ENCODE data around the gene PDE4D. TPM values are rescaled to one million over a fixed set of nuclear protein-coding genes. Genes with fewer than 3 reads are reported as not detected.

The PDE4D gene
- total and polyA plus RNA-seq, 2 of the 4 experiments (the other 2 are of a cell fraction): 1.4 to 7.9 TPM

DNA sequence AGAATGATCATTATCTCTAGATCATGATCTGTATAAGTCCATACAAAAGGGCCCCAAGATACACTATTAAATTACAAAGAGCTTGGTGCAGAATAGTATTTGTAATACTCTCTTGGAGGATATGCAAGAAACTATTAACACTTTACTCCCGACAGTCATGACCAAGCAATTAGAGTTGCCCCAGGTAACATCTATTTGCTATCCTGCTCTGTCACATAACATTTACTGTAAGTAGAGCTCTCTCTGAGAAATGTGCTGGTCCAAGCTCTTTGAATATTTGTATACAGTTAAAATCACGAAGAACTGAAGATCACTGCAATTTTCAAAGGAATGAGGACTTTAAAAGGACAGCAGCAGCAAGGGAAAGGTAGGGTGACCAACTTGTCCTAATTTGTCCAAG, 757.0 kb downstream of the PDE4D start:
- WGBS, 2 experiments (ENCODE audit: extremely low coverage in 2 of 2, insufficient read length in 1 of 2): no CpG with 5 or more reads among the region's 2 CpGs
- Histone ChIP-seq H3K9ac (ENCODE audit: low read depth, low read length) (no peak overlapping the region), H4K5ac (ENCODE audit: low read depth, low read length) (no peak overlapping the region; the same call in 1 of the 2 replicates), H2AK9ac (replicated peaks; ENCODE audit: low read depth, low read length, poor library complexity) (no peak overlapping the region), H3K4me1 (ENCODE audit: control insufficient read depth, insufficient read depth, low read length) (peaks cover 7% of the 10 kb centered on the region), H2BK20ac (ENCODE audit: low read depth, low read length) (no peak overlapping the region), H3K4me2 (ENCODE audit: low read depth, low read length) (no peak overlapping the region), H3K14ac (replicated peaks; ENCODE audit: low read depth, low read length) (no peak overlapping the region), H3K79me1 (ENCODE audit: low read depth in 1 of 2, low read length in 2 of 2) (no peaks in the 10 kb centered on the region), H3K18ac (ENCODE audit: low read depth, low read length) (no peak overlapping the region), H3K4ac (ENCODE audit: low read depth, low read length) (no peak overlapping the region), H3K56ac (ENCODE audit: extremely low read depth, insufficient read depth, low read length) (no peak overlapping the region), H3K23ac (ENCODE audit: low read depth, low read length) (no peak overlapping the region), H3K27me3 (ENCODE audit: control insufficient read depth, insufficient read depth, low read length) (no peaks in the 10 kb centered on the region), H3K9me3 (ENCODE audit: control insufficient read depth, insufficient read depth, low read length) (no peaks in the 10 kb centered on the region), H2BK120ac (ENCODE audit: low read depth, low read length) (no peak overlapping the region), H4K20me1 (ENCODE audit: insufficient read depth, low read length) (no peaks in the 10 kb centered on the region), H2BK5ac (ENCODE audit: low read depth, low read length, poor library complexity, severe bottlenecking) (no peak overlapping the region), H4K91ac (ENCODE audit: insufficient read depth, low read depth, low read length) (no peak overlapping the region), H2BK15ac (ENCODE audit: low read depth, low read length) (no peak overlapping the region), H3K36me3 (ENCODE audit: control insufficient read depth, insufficient read depth, low read length) (no peaks in the 10 kb centered on the region), H3K4me3 (ENCODE audit: insufficient read depth, low read depth, low read length) (no peak overlapping the region), H3K27ac (ENCODE audit: insufficient read depth, low read length) (no peak overlapping the region), H3K9me1 (ENCODE audit: insufficient read depth, low read length) (peaks cover 5% of the 10 kb centered on the region), H2AK5ac (ENCODE audit: low read depth, low read length) (no peak overlapping the region), H2AFZ (replicated peaks; ENCODE audit: low read length, poor library complexity) (no peak overlapping the region), H4K8ac (ENCODE audit: low read depth in 2 of 2, low read length in 2 of 2) (no peak overlapping the region)
- CTCF ChIA-PET: no interaction called here
- intact Hi-C loops (cut with micrococcal nuclease) (no loop called here), dilution Hi-C loops (cut with HindIII; ENCODE audit: low sequenced_read_pairs, unreplicated experiment) (no loop called here), in situ Hi-C loops (cut with MboI; ENCODE audit: low sequenced_read_pairs) (no loop called here)
- POLR2A ChIA-PET (ENCODE audit: unreplicated experiment): no interaction called here
- ATAC-seq (ENCODE audit: low read depth): no peak
- no peak for TF ChIP-seq RCOR1 (IDR thresholded peaks at IDR 0.05; ENCODE audit: insufficient replicate concordance, low read length)
- no peak for TF ChIP-seq USF2 (IDR thresholded peaks at IDR 0.05; ENCODE audit: low read depth, low read length)
- TF ChIP-seq NFE2L2 (IDR thresholded peaks at IDR 0.05; ENCODE audit: low read depth, low read length): no peak
- TF ChIP-seq RAD21 (IDR thresholded peaks at IDR 0.05; ENCODE audit: low read length): no peak
- TF ChIP-seq, protein P1, sequence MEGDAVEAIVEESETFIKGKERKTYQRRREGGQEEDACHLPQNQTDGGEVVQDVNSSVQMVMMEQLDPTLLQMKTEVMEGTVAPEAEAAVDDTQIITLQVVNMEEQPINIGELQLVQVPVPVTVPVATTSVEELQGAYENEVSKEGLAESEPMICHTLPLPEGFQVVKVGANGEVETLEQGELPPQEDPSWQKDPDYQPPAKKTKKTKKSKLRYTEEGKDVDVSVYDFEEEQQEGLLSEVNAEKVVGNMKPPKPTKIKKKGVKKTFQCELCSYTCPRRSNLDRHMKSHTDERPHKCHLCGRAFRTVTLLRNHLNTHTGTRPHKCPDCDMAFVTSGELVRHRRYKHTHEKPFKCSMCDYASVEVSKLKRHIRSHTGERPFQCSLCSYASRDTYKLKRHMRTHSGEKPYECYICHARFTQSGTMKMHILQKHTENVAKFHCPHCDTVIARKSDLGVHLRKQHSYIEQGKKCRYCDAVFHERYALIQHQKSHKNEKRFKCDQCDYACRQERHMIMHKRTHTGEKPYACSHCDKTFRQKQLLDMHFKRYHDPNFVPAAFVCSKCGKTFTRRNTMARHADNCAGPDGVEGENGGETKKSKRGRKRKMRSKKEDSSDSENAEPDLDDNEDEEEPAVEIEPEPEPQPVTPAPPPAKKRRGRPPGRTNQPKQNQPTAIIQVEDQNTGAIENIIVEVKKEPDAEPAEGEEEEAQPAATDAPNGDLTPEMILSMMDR (conservative IDR thresholded peaks at IDR 0.05; ENCODE audit: low read depth, low read length): no peak
- no peak for TF ChIP-seq BHLHE40 (IDR thresholded peaks at IDR 0.05; ENCODE audit: low read depth, low read length)
- TF ChIP-seq FOS (IDR thresholded peaks at IDR 0.05; ENCODE audit: low read depth, low read length): no peak
- no peak for TF ChIP-seq POLR2A (IDR thresholded peaks at IDR 0.05; ENCODE audit: low read depth, low read length)
- TF ChIP-seq MAZ (IDR thresholded peaks at IDR 0.05; ENCODE audit: borderline replicate concordance, low read depth, low read length): no peak
- TF ChIP-seq MXI1 (IDR thresholded peaks at IDR 0.05; ENCODE audit: borderline replicate concordance, low read depth, low read length): no peak
- no peak for TF ChIP-seq CEBPB (IDR thresholded peaks at IDR 0.05; ENCODE audit: low read depth, low read length)
- no peak for TF ChIP-seq CHD1 (IDR thresholded peaks at IDR 0.05; ENCODE audit: low read depth, low read length)
- no peak for TF ChIP-seq RFX5 (IDR thresholded peaks at IDR 0.05; ENCODE audit: low read depth, low read length)
- TF ChIP-seq MAFK (IDR thresholded peaks at IDR 0.05; ENCODE audit: low read depth, low read length): no peak
- TF ChIP-seq, protein P2, sequence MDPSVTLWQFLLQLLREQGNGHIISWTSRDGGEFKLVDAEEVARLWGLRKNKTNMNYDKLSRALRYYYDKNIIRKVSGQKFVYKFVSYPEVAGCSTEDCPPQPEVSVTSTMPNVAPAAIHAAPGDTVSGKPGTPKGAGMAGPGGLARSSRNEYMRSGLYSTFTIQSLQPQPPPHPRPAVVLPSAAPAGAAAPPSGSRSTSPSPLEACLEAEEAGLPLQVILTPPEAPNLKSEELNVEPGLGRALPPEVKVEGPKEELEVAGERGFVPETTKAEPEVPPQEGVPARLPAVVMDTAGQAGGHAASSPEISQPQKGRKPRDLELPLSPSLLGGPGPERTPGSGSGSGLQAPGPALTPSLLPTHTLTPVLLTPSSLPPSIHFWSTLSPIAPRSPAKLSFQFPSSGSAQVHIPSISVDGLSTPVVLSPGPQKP (IDR thresholded peaks at IDR 0.05; ENCODE audit: borderline replicate concordance, low read depth, low read length): no peak
- TF ChIP-seq SMC3 (IDR thresholded peaks at IDR 0.05; ENCODE audit: low read depth, low read length): no peak
- BruUV-seq (replicated peaks): no TSS peak
- DNase-seq: no peak

Data from IMR-90 (cell line).